ENCODE results near the gene SHOC1.
"Not testable (repeated sequence)": the region's sequence is repeated elsewhere in the genome, so short reads cannot be mapped to it uniquely, and the experiment has no call there.

Gene SHOC1

GRCh38 chr9:111812337-111812736, 17.6 kb upstream of the SHOC1 start:
- Histone ChIP-seq H3K36me3 (ENCODE audit: control insufficient read depth, low read length) (no peaks in the 10 kb centered on the region), H3F3A (ENCODE audit: control insufficient read depth, insufficient read depth) (no peaks in the 10 kb centered on the region), H3K4me3 (ENCODE audit: low read length) (no peak overlapping the region), H3K27me3 (ENCODE audit: control insufficient read depth, low read length) (no peaks in the 10 kb centered on the region), H4K20me1 (ENCODE audit: control insufficient read depth, insufficient read depth, low read depth, low read length) (no peaks in the 10 kb centered on the region), H3K4me1 (ENCODE audit: control insufficient read depth, low read length) (no peaks in the 10 kb centered on the region), H3K4me2 (ENCODE audit: low read length) (no peak overlapping the region), H3K9me2 (replicated peaks; ENCODE audit: control insufficient read depth, low read length) (no peaks in the 10 kb centered on the region), H3K79me2 (ENCODE audit: control insufficient read depth, low read length) (no peaks in the 10 kb centered on the region), H3K9me3 (ENCODE audit: control insufficient read depth, insufficient read depth, low read length) (no peaks in the 10 kb centered on the region), H3K27ac (ENCODE audit: low read depth, low read length) (no peak overlapping the region)
- TF ChIP-seq EZH2phosphoT487 (IDR thresholded peaks at IDR 0.05; ENCODE audit: borderline replicate concordance, low read length) (no peak), CTCF (IDR thresholded peaks at IDR 0.05; ENCODE audit: low read depth, low read length, poor library complexity, severe bottlenecking) (no peak)

GRCh38 chr9:111810908-111811307, 16.2 kb upstream of the SHOC1 start:
- TF ChIP-seq EZH2phosphoT487 (IDR thresholded peaks at IDR 0.05; ENCODE audit: borderline replicate concordance, low read length) (no peak), CTCF (IDR thresholded peaks at IDR 0.05; ENCODE audit: low read depth, low read length, poor library complexity, severe bottlenecking) (no peak)
- H3K4me1 ChIP-seq (ENCODE audit: control insufficient read depth, low read length): no peaks in the 10 kb centered on the region
- H3F3A ChIP-seq (ENCODE audit: control insufficient read depth, insufficient read depth): no peaks in the 10 kb centered on the region
- H3K4me3 ChIP-seq (ENCODE audit: low read length): no peak overlapping the region
- H3K9me3 ChIP-seq (ENCODE audit: control insufficient read depth, insufficient read depth, low read length): no peaks in the 10 kb centered on the region
- H3K27ac ChIP-seq (ENCODE audit: low read depth, low read length): no peak overlapping the region
- no peaks in the 10 kb centered on the region for H3K79me2 ChIP-seq (ENCODE audit: control insufficient read depth, low read length)
- no peaks in the 10 kb centered on the region for H4K20me1 ChIP-seq (ENCODE audit: control insufficient read depth, insufficient read depth, low read depth, low read length)
- no peaks in the 10 kb centered on the region for H3K36me3 ChIP-seq (ENCODE audit: control insufficient read depth, low read length)
- no peaks in the 10 kb centered on the region for H3K9me2 ChIP-seq (replicated peaks; ENCODE audit: control insufficient read depth, low read length)
- no peak overlapping the region for H3K4me2 ChIP-seq (ENCODE audit: low read length)
- no peaks in the 10 kb centered on the region for H3K27me3 ChIP-seq (ENCODE audit: control insufficient read depth, low read length)

- H3K9me3 ChIP-seq (ENCODE audit: control insufficient read depth, insufficient read depth, low read length); H3K4me1 ChIP-seq (ENCODE audit: control insufficient read depth, low read length); H3K27ac ChIP-seq (ENCODE audit: low read depth, low read length); H3K4me3 ChIP-seq (ENCODE audit: low read length); H4K20me1 ChIP-seq (ENCODE audit: control insufficient read depth, insufficient read depth, low read depth, low read length); H3F3A ChIP-seq (ENCODE audit: control insufficient read depth, insufficient read depth); H3K27me3 ChIP-seq (ENCODE audit: control insufficient read depth, low read length); H3K9me2 ChIP-seq (replicated peaks; ENCODE audit: control insufficient read depth, low read length); H3K36me3 ChIP-seq (ENCODE audit: control insufficient read depth, low read length); H3K79me2 ChIP-seq (ENCODE audit: control insufficient read depth, low read length); H3K4me2 ChIP-seq (ENCODE audit: low read length): not testable (repeated sequence)
These were observed 15.7 kb upstream of the SHOC1 start for GRCh38 chr9:111810415-111810814.

- H4K20me1 ChIP-seq (ENCODE audit: control insufficient read depth, insufficient read depth, low read depth, low read length): no peaks in the 10 kb centered on the region
- H3K79me2 ChIP-seq (ENCODE audit: control insufficient read depth, low read length): no peaks in the 10 kb centered on the region
- H3K9me3 ChIP-seq (ENCODE audit: control insufficient read depth, insufficient read depth, low read length): no peaks in the 10 kb centered on the region
- no peaks in the 10 kb centered on the region for H3K36me3 ChIP-seq (ENCODE audit: control insufficient read depth, low read length)
- no peak overlapping the region for H3K4me2 ChIP-seq (ENCODE audit: low read length)
- no peak overlapping the region for H3K4me3 ChIP-seq (ENCODE audit: low read length)
- no peaks in the 10 kb centered on the region for H3F3A ChIP-seq (ENCODE audit: control insufficient read depth, insufficient read depth)
- no peak overlapping the region for H3K27ac ChIP-seq (ENCODE audit: low read depth, low read length)
- no peaks in the 10 kb centered on the region for H3K27me3 ChIP-seq (ENCODE audit: control insufficient read depth, low read length)
- no peaks in the 10 kb centered on the region for H3K4me1 ChIP-seq (ENCODE audit: control insufficient read depth, low read length)
- no peak for TF ChIP-seq EZH2phosphoT487 (IDR thresholded peaks at IDR 0.05; ENCODE audit: borderline replicate concordance, low read length)
- TF ChIP-seq CTCF (IDR thresholded peaks at IDR 0.05; ENCODE audit: low read depth, low read length, poor library complexity, severe bottlenecking): no peak
- no peaks in the 10 kb centered on the region for H3K9me2 ChIP-seq (replicated peaks; ENCODE audit: control insufficient read depth, low read length)
These were observed 12.5 kb upstream of the SHOC1 start for GRCh38 chr9:111807197-111807596.

Measured in DOHH2 (cell line).